K562 (cell line): ENCODE data around the gene TMCC2. TPM values are rescaled to one million over a fixed set of nuclear protein-coding genes. Genes with fewer than 3 reads are reported as not detected.

Source experiments
- ATAC-seq: fragments of 200-7000 bp; cut with Tn5 transposase; 3 replicates; pipeline ENCODE4 v1.9.1; 2020; ENCODE audit warnings: moderate library complexity
- BruUV-seq: library from RNA; stranded (reverse); fragments of 400-500 nt; replicated peaks from 2 replicates; lab custom pipeline; 2021; lab: Mats Ljungman, UMichigan
- CTCF ChIA-PET: fragments of 300-600 bp; formaldehyde crosslinking; extraction: SDS; loops from one replicate; lab custom pipeline; 2021; ENCODE audit warnings: low intra/inter-chr PET ratio; lab: Yijun Ruan, JAX
- POLR2A ChIA-PET: fragments of 300-600, 350-650 bp; sonication (Branson Sonifier 250); formaldehyde crosslinking; extraction: SDS; loops from one replicate; lab custom pipeline; 2021; ENCODE audit warnings: antibody characterized with exemption, inconsistent platforms; lab: Yijun Ruan, JAX
- DNase-seq, 4 experiments: peaks; one replicate each; pipeline versions ENCODE4 v3.0.0 to v3.0.0-alpha.2; 2011 to 2018; ENCODE audit warnings: low spot score in 3 of 4, mixed read lengths in 3 of 4; ENCODE audit errors: extremely low read depth in 1 of 4
- FAIRE-seq: peaks from 2 replicates; lab custom pipeline; 2011; peaks lifted over from hg19 to GRCh38; lab: Jason Lieb, UNC
- H2AFZ ChIP-seq: 2 replicates; pipeline ENCODE4 v1.6.0; 2011; ENCODE audit warnings: low read depth, low read length, control low read depth, inconsistent platforms
- H3K27ac ChIP-seq: fragments of 200-600 bp; 3 replicates; pipeline ENCODE4 v1.8.0; 2011; ENCODE audit warnings: low read depth, mild to moderate bottlenecking, control low read depth, inconsistent platforms, low read length, moderate library complexity, mixed read lengths; ENCODE audit errors: extremely low read depth
- H3K27me3 ChIP-seq, 2 experiments: fragments of 300-600 bp in 1 of 2; 2 replicates in 1 of 2; 3 replicates in 1 of 2; pipeline versions ENCODE4 v1.6.0 to v1.8.0; 2011; ENCODE audit warnings: inconsistent platforms in 2 of 2, low read length in 2 of 2, mild to moderate bottlenecking in 1 of 2, mixed read lengths in 1 of 2, moderate library complexity in 1 of 2; ENCODE audit not compliant: control insufficient read depth in 2 of 2, insufficient read depth in 2 of 2
- H3K36me3 ChIP-seq: fragments of 300-600 bp; 3 replicates; pipeline ENCODE4 v1.8.0; 2011; ENCODE audit warnings: mild to moderate bottlenecking, low read length, inconsistent platforms; ENCODE audit not compliant: control insufficient read depth, insufficient read depth
- H3K4me1 ChIP-seq, 2 experiments: fragments of 200-600 bp in 1 of 2; replicated peaks in 1 of 2; 2 replicates in 1 of 2; 3 replicates in 1 of 2; pipeline versions ENCODE4 v1.5.1 to v1.8.0; 2011; ENCODE audit warnings: inconsistent platforms in 2 of 2, low read length in 2 of 2, mild to moderate bottlenecking in 1 of 2, mixed read lengths in 1 of 2, moderate library complexity in 1 of 2; ENCODE audit not compliant: control insufficient read depth in 2 of 2, insufficient read depth in 2 of 2
- H3K4me2 ChIP-seq: 2 replicates; pipeline ENCODE4 v1.6.1; 2011; ENCODE audit warnings: low read length, control low read depth, inconsistent platforms, mixed read lengths; ENCODE audit not compliant: insufficient read depth
- H3K4me3 ChIP-seq: fragments of 200-600 bp; sonication (generic), shearing (Covaris generic); 2 replicates; pipeline ENCODE4 v1.5.1; 2016; ENCODE audit warnings: control low read depth, inconsistent platforms
- H3K79me2 ChIP-seq: fragments of 200-600 bp; 3 replicates; pipeline ENCODE4 v1.8.0; 2011; ENCODE audit warnings: low read length, inconsistent platforms; ENCODE audit not compliant: control insufficient read depth, insufficient read depth
- H3K9ac ChIP-seq, 2 experiments: 2 replicates each; pipeline versions ENCODE4 v1.6.0 to v1.6.1; 2011; ENCODE audit warnings: low read depth in 2 of 2, low read length in 2 of 2, control low read depth in 1 of 2, inconsistent platforms in 1 of 2, mild to moderate bottlenecking in 1 of 2, mixed read lengths in 1 of 2; ENCODE audit not compliant: insufficient read depth in 1 of 2
- H3K9me1 ChIP-seq: one replicate; pipeline ENCODE4 v1.6.0; 2011; ENCODE audit warnings: inconsistent platforms, mild to moderate bottlenecking, low read length, moderate library complexity; ENCODE audit not compliant: control insufficient read depth, insufficient read depth
- H3K9me3 ChIP-seq: replicated peaks from 2 replicates; pipeline ENCODE4 v1.5.1; 2011; ENCODE audit warnings: low read depth, low read length, inconsistent platforms; ENCODE audit not compliant: control insufficient read depth, insufficient read depth
- H4K20me1 ChIP-seq: replicated peaks from 2 replicates; pipeline ENCODE4 v1.6.1; 2011; ENCODE audit warnings: low read length, inconsistent platforms, mixed read lengths; ENCODE audit not compliant: control insufficient read depth, insufficient read depth
- HEY1 ChIP-seq: fragments of 250-450 bp; sonication (Bioruptor Pico); IDR thresholded peaks from 2 replicates; pipeline ENCODE4 v1.5.0; 2020; ENCODE audit warnings: mild to moderate bottlenecking, moderate library complexity, borderline replicate concordance
- SRSF1 ChIP-seq: fragments of 200-400 bp; formaldehyde crosslinking; IDR thresholded peaks from 2 replicates; pipeline ENCODE4 v1.6.1; 2017; ENCODE audit warnings: mild to moderate bottlenecking, low read depth, low read length, moderate library complexity
- ZNF408 ChIP-seq: fragments of 250-450 bp; sonication (Bioruptor Pico); IDR thresholded peaks from 2 replicates; pipeline ENCODE4 v1.4.0; 2020; ENCODE audit warnings: low read depth, mild to moderate bottlenecking, moderate library complexity
- WGBS: fragments of 100-300 bp; shearing (Covaris generic); methylation state at CpG from one replicate; pipeline ENCODE4 v1.1.6; 2016; ENCODE audit warnings: low coverage, mixed read lengths; ENCODE audit not compliant: insufficient coverage; ENCODE audit errors: missing lambda C conversion rate; 5-methylcytosine and 5-hydroxymethylcytosine counted together
- in situ Hi-C: fragments of 300-500 bp; cut with MboI; formaldehyde crosslinking; loops from 4 replicates; pipeline ENCODE4 v1.15.0; 2018; ENCODE audit warnings: inconsistent platforms, mixed read lengths
- intact Hi-C: fragments of 100-400 bp; cut with micrococcal nuclease; formaldehyde crosslinking; loops from 2 replicates; pipeline ENCODE4 v1.14.2; 2022
- polyA plus RNA-seq, 8 experiments: library from polyadenylated mRNA; depleted of rRNA in 4 of 8; stranded (reverse) in 5 of 8; unstranded in 3 of 8; fragments of >200 nt; fragmentation: Nextera tagmentation in 2 of 8; fragmentation: Illumina TruSeq in 1 of 8; extraction: Ambion mirVana in 2 of 8; extraction: Trizol in 1 of 8; gene quantifications; 2 replicates each; pipeline versions ENCODE4 v1.2.1 to v1.2.3, GENCODE V29; 2011 to 2014; ENCODE audit warnings: inconsistent platforms in 1 of 8, missing spikeins in 1 of 8
- total RNA-seq, 7 experiments: library from RNA; depleted of rRNA in 6 of 7; stranded (reverse); fragments of >200 nt in 6 of 7; fragmentation: Illumina TruSeq in 2 of 7; extraction: Trizol in 2 of 7; gene quantifications; 2 replicates each; pipeline versions ENCODE4 v1.2.1 to v1.2.3, GENCODE V29; 2011 to 2021; ENCODE audit warnings: low replicate concordance in 1 of 7
- TF ChIP-seq, protein P1 (sequence below): fragments of 450-650 bp; IDR thresholded peaks from 2 replicates; pipeline ENCODE4 v1.6.1; 2016; ENCODE audit warnings: borderline replicate concordance
- TF ChIP-seq, protein P2 (sequence below), 2 experiments: fragments of 450-650 bp; formaldehyde crosslinking in 1 of 2; IDR thresholded peaks; 2 replicates each; pipeline versions ENCODE4 v1.4.0 to v1.6.1; 2014 to 2020; ENCODE audit warnings: mild to moderate bottlenecking in 2 of 2, borderline replicate concordance in 1 of 2, low read depth in 1 of 2

TMCC2 gene
- total and polyA plus RNA-seq, 9 of the 15 experiments (the other 6 are each of a cell fraction or from before 2014, with no cell fraction given): 0.06 to 1.8 (median 0.98) TPM

DNA sequence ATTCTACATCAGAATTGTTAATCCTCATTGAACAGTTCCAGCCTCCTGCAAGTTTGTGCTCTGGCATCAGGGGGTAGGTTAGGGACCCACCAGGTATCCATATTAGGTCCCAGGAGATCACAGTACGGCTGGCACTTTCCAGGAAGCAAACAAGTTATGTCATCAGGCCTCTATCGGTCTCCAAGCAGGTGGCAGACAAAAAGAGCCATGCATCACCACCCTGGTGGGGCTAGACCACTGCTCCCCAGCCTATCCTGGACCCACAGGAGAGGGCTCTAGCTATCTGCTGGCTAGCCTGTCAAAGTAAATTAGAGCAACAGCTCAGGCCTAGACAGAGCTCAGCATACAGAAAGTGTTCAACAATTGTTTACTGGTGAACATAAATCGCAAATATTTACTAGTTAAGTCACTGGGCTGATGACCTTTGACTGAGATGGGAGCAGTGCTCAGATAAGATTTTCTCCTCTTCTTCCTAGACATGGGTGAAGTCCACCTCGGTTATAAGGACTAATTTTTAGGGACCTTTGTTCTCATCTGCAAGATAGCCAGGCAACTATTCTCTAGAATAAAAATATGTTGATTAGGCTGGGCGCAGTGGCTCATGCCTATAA, 87.4 kb downstream of the TMCC2 start:
- FAIRE-seq (no peak), DNase-seq (no peak), ATAC-seq (no peak)
- H3K9ac ChIP-seq: no peak overlapping the region
- no peaks in the 10 kb centered on the region for H3K36me3 ChIP-seq
- H3K27ac ChIP-seq: no peak overlapping the region
- ChIA-PET CTCF (no interaction called here), POLR2A (interaction anchor here (0.6 to 1.3 kb wide), 3 partner anchors 10 to 44 kb away, joined by 3 to 4 read pairs (median 4); no protein-coding TSS in a partner anchor)
- H2AFZ ChIP-seq: no peak overlapping the region
- intact Hi-C loops (no loop called here), in situ Hi-C loops (no loop called here)
- H3K4me3 ChIP-seq: no peak overlapping the region
- no peaks in the 10 kb centered on the region for H3K79me2 ChIP-seq
- H3K9me1 ChIP-seq: no peaks in the 10 kb centered on the region
- H3K4me2 ChIP-seq: no peak overlapping the region
- BruUV-seq: no TSS peak
- H4K20me1 ChIP-seq: no peaks in the 10 kb centered on the region; the same call in 1 of the 2 replicates
- WGBS: 1% methylated on average over 5 of the region's 5 CpGs
- peaks cover 0 to 3% of the 10 kb centered on the region in 2 experiments; a peak in 1 of 5 replicates for H3K4me1 ChIP-seq
- H3K27me3 ChIP-seq: peaks cover 23 to 49% of the 10 kb centered on the region in 2 experiments; a peak in 4 of 5 replicates
- H3K9me3 ChIP-seq: no peaks in the 10 kb centered on the region
- TF ChIP-seq, protein P1, sequence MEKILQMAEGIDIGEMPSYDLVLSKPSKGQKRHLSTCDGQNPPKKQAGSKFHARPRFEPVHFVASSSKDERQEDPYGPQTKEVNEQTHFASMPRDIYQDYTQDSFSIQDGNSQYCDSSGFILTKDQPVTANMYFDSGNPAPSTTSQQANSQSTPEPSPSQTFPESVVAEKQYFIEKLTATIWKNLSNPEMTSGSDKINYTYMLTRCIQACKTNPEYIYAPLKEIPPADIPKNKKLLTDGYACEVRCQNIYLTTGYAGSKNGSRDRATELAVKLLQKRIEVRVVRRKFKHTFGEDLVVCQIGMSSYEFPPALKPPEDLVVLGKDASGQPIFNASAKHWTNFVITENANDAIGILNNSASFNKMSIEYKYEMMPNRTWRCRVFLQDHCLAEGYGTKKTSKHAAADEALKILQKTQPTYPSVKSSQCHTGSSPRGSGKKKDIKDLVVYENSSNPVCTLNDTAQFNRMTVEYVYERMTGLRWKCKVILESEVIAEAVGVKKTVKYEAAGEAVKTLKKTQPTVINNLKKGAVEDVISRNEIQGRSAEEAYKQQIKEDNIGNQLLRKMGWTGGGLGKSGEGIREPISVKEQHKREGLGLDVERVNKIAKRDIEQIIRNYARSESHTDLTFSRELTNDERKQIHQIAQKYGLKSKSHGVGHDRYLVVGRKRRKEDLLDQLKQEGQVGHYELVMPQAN: no peak
- TF ChIP-seq HEY1 (CRISPR knock-in tag): no peak
- TF ChIP-seq, protein P2, sequence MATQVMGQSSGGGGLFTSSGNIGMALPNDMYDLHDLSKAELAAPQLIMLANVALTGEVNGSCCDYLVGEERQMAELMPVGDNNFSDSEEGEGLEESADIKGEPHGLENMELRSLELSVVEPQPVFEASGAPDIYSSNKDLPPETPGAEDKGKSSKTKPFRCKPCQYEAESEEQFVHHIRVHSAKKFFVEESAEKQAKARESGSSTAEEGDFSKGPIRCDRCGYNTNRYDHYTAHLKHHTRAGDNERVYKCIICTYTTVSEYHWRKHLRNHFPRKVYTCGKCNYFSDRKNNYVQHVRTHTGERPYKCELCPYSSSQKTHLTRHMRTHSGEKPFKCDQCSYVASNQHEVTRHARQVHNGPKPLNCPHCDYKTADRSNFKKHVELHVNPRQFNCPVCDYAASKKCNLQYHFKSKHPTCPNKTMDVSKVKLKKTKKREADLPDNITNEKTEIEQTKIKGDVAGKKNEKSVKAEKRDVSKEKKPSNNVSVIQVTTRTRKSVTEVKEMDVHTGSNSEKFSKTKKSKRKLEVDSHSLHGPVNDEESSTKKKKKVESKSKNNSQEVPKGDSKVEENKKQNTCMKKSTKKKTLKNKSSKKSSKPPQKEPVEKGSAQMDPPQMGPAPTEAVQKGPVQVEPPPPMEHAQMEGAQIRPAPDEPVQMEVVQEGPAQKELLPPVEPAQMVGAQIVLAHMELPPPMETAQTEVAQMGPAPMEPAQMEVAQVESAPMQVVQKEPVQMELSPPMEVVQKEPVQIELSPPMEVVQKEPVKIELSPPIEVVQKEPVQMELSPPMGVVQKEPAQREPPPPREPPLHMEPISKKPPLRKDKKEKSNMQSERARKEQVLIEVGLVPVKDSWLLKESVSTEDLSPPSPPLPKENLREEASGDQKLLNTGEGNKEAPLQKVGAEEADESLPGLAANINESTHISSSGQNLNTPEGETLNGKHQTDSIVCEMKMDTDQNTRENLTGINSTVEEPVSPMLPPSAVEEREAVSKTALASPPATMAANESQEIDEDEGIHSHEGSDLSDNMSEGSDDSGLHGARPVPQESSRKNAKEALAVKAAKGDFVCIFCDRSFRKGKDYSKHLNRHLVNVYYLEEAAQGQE (IDR thresholded peaks at IDR 0.05; ENCODE audit: borderline replicate concordance): no peak
- TF ChIP-seq, protein P2 (CRISPR knock-in tag; IDR thresholded peaks at IDR 0.05; ENCODE audit: low read depth): no peak
- no peak for TF ChIP-seq SRSF1
- TF ChIP-seq ZNF408 (CRISPR knock-in tag): no peak
